Body of pancreas (tissue), 4 donors: Measurements from ENCODE around the gene ACTR5. TPM values are rescaled to one million over a fixed set of nuclear protein-coding genes. Genes with fewer than 3 reads are reported as not detected.

Experiments used
- ATAC-seq: fragments of 150-250 bp; one replicate; pipeline ENCODE4 v1.9.1; 2016
- DNase-seq, 4 donors: peaks; one replicate each; pipeline ENCODE4 v3.0.0-alpha.2; 2019
- H3K27ac ChIP-seq, 4 donors: fragments of 200-600 bp; sonication (generic); 1 replicate in 3 of 4; 2 replicates in 1 of 4; pipeline versions ENCODE4 v1.5.1 to v1.6.1; 2016 to 2019; ENCODE audit warnings: mild to moderate bottlenecking in 1 of 4, mixed read lengths in 1 of 4, moderate library complexity in 1 of 4
- H3K27me3 ChIP-seq, 2 donors: fragments of 200-600 bp; sonication (generic); one replicate each; pipeline ENCODE4 v1.6.0; 2016; ENCODE audit warnings: mild to moderate bottlenecking in 1 of 2
- H3K36me3 ChIP-seq, 2 donors: fragments of 200-600 bp; sonication (generic); replicated peaks in 1 of 2; 2 replicates each; pipeline ENCODE4 v1.5.1; 2016; ENCODE audit warnings: low read depth in 2 of 2; ENCODE audit not compliant: insufficient read depth in 1 of 2
- H3K4me1 ChIP-seq: fragments of 200-600 bp; sonication (generic); one replicate; pipeline ENCODE4 v1.6.0; 2016
- H3K4me3 ChIP-seq, 2 donors: fragments of 200-600 bp; sonication (generic); 1 replicate in 1 of 2; 2 replicates in 1 of 2; pipeline ENCODE4 v1.5.1; 2016 to 2019
- H3K9me3 ChIP-seq, 3 donors: fragments of 200-600 bp; sonication (generic); 1 replicate in 2 of 3; 2 replicates in 1 of 3; pipeline ENCODE4 v1.5.1; 2016
- POLR2A ChIP-seq, 3 donors: fragments of 450-650 bp; IDR thresholded peaks; one replicate each; pipeline ENCODE4 v1.6.1; 2016; ENCODE audit warnings: antibody characterized with exemption in 3 of 3, mild to moderate bottlenecking in 2 of 3
- WGBS, 2 donors: methylation state at CpG; one replicate each; pipeline ENCODE4 v1.1.5; 2017; 5-methylcytosine and 5-hydroxymethylcytosine counted together
- intact Hi-C: fragments of 100-400 bp; cut with DNase I; formaldehyde crosslinking; loops from one replicate; pipeline ENCODE4 v1.15.1; 2023
- total RNA-seq, 2 donors: library from RNA; depleted of rRNA; stranded (reverse); fragments of >200 nt; gene quantifications; one replicate each; pipeline ENCODE4 v1.1.0, GENCODE V29; 2016
- TF ChIP-seq, protein P1 (sequence below), 7 experiments: fragments of 450-650 bp in 4 of 7; fragments of 200-600 bp in 3 of 7; sonication (generic) in 3 of 7; IDR thresholded peaks; one replicate each; pipeline ENCODE4 v1.5.1; 2016 to 2019; ENCODE audit warnings: antibody characterized with exemption in 7 of 7

ACTR5 gene
- total RNA-seq, 2 donors from 2014 or later, result 4.9 to 7.9 TPM

DNA sequence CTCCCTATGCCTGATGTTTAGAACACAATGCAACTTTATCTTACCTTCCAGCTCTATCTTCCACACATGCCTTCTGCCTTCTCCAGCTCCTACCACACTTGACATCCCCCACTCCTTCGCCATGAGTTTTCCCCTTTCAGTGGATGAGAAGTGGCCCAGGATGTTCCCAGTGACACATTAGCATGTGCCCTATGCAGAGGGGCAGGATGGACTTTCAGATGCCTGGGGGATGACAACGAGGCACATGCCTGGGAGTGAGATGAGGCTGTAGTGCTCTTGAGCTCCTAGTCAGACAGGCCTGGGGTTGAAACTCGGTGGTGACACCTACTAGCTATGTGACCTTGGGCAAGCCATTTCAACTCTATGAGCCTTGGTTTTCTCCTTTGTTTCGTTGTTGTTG is 44.1 kb upstream of the ACTR5 start:
- Histone ChIP-seq H3K4me3 (no peak overlapping the region), H3K36me3 (no peaks in the 10 kb centered on the region), H3K27me3 (no peaks in the 10 kb centered on the region), H3K9me3 (no peaks in the 10 kb centered on the region), H3K27ac (no peak overlapping the region), H3K4me1 (no peaks in the 10 kb centered on the region)
- TF ChIP-seq, protein P1, sequence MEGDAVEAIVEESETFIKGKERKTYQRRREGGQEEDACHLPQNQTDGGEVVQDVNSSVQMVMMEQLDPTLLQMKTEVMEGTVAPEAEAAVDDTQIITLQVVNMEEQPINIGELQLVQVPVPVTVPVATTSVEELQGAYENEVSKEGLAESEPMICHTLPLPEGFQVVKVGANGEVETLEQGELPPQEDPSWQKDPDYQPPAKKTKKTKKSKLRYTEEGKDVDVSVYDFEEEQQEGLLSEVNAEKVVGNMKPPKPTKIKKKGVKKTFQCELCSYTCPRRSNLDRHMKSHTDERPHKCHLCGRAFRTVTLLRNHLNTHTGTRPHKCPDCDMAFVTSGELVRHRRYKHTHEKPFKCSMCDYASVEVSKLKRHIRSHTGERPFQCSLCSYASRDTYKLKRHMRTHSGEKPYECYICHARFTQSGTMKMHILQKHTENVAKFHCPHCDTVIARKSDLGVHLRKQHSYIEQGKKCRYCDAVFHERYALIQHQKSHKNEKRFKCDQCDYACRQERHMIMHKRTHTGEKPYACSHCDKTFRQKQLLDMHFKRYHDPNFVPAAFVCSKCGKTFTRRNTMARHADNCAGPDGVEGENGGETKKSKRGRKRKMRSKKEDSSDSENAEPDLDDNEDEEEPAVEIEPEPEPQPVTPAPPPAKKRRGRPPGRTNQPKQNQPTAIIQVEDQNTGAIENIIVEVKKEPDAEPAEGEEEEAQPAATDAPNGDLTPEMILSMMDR (IDR thresholded peaks at IDR 0.05), result no peak
- TF ChIP-seq POLR2A (IDR thresholded peaks at IDR 0.05), result no peak
- intact Hi-C loops, result no loop called here
- WGBS, 2 donors, result 29 to 44% methylated on average over 4 of the region's 4 CpGs
- DNase-seq (no peak), ATAC-seq (no peak)

DNA sequence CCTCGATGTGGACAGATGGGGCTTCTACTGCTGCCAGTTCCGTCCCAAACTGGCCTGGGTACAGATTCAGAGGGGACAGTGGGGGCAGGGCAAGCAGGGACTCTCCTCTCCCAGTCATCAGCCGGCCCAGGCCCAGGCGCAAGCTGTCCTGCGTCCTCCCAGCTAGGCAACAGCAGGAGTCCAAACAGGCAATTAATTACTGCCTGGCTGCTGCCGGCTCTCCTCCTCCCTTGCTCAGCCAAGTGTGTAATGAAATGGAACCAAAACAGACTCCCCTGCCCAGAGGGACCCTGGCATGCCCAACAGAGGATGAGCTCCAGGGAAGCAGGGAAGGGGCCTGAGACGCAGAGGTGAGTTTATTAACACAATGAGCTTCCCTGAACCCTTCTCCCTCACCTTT is 41.8 kb upstream of the ACTR5 start:
- DNase-seq, result no peak
- WGBS, 2 donors, result 21 to 44% methylated on average over 1 to 7 of the region's 7 CpGs
- no peaks in the 10 kb centered on the region for H3K36me3 ChIP-seq
- intact Hi-C loops, result no loop called here
- no peaks in the 10 kb centered on the region for H3K4me1 ChIP-seq
- H3K27ac ChIP-seq, result no peak overlapping the region
- H3K9me3 ChIP-seq, result no peaks in the 10 kb centered on the region
- no peak overlapping the region for H3K4me3 ChIP-seq
- no peak for ATAC-seq
- no peak for TF ChIP-seq POLR2A (IDR thresholded peaks at IDR 0.05)
- TF ChIP-seq, protein P1 (IDR thresholded peaks at IDR 0.05), result no peak
- no peaks in the 10 kb centered on the region for H3K27me3 ChIP-seq

DNA sequence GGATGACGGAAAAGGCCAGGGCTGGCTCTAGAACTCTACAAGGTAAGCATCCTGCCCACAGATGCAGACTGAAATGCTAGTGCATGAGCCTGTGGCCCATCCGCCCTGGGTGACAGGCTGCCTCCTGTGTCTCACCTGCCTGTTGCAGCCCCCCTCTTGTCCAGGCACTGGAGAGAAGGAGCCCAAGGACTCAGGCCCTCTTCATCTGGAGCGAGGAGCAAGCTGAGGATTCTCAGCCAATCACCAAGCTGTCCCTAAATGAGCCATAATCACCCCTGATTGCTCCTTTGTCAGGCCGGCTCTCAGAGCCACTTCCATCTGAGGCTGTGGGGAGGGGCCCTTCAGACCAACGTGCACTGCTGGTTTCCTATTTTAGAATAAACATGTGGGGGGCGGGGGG is 34.0 kb upstream of the ACTR5 start:
- Histone ChIP-seq H3K27ac (no peak overlapping the region), H3K36me3 (no peaks in the 10 kb centered on the region), H3K4me1 (no peaks in the 10 kb centered on the region), H3K9me3 (no peaks in the 10 kb centered on the region), H3K27me3 (no peaks in the 10 kb centered on the region), H3K4me3 (no peak overlapping the region)
- ATAC-seq (no peak), DNase-seq (no peak)
- 22 to 29% methylated on average over 3 to 6 of the region's 6 CpGs for WGBS, 2 donors
- TF ChIP-seq, protein P1 (IDR thresholded peaks at IDR 0.05), result no peak
- TF ChIP-seq POLR2A (IDR thresholded peaks at IDR 0.05), result no peak
- intact Hi-C loops, result no loop called here

DNA sequence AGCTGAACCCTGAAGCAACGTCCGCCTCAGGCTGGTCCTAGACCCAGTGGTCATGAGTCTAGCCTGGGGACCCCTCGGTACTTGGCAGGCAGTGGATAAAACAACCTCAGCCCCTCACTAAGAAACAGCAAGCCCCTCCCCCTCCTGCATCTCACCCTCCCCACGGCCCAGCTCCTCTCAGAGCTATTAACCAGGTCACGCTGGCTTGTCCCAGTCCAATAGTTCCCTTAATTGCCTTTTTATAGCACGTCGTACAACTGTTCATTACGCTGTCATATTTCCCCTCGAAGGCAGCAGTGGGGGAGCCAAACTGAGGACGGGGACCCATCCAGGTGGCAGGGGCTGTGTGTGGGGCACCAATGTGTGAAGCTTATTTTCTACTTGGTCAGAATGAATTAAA is 32.6 kb upstream of the ACTR5 start:
- TF ChIP-seq POLR2A (IDR thresholded peaks at IDR 0.05), result no peak
- TF ChIP-seq, protein P1 (IDR thresholded peaks at IDR 0.05), result no peak
- WGBS, 2 donors, result 21 to 31% methylated on average over 7 to 10 of the region's 10 CpGs
- Histone ChIP-seq H3K9me3 (no peaks in the 10 kb centered on the region), H3K36me3 (no peaks in the 10 kb centered on the region), H3K4me1 (no peaks in the 10 kb centered on the region), H3K27ac (no peak overlapping the region), H3K4me3 (no peak overlapping the region), H3K27me3 (no peaks in the 10 kb centered on the region)
- intact Hi-C loops, result no loop called here
- ATAC-seq, result no peak
- DNase-seq, result no peak

DNA sequence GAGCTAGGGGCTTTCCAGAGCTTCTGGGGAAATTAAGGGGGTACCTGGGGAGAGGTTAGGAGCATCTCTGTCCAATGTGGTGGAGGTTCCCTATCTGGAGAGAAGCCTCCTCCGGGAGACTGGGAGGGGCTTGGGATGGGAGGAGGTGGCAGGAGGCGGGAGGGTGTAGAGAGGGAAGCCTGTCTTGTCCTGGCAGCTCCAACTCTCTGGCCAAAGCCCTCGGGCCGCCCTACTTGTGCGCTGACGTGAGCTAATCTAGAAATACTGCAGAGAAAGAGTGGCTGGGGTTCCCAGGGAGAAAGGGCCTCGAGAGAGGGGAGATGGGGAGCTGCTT is 25.6 kb upstream of the ACTR5 start:
- DNase-seq (no peak), ATAC-seq (no peak)
- intact Hi-C loops, result no loop called here
- WGBS, 2 donors, result 0% methylated on average over 7 of the region's 7 CpGs
- Histone ChIP-seq H3K27me3 (peaks cover 0 to 46% of the 10 kb centered on the region in 2 donors), H3K4me1 (peaks cover 20% of the 10 kb centered on the region), H3K9me3 (no peaks in the 10 kb centered on the region), H3K27ac (no peak overlapping the region), H3K4me3 (no peak overlapping the region), H3K36me3 (no peaks in the 10 kb centered on the region)
- TF ChIP-seq, protein P1 (IDR thresholded peaks at IDR 0.05), result no peak
- no peak for TF ChIP-seq POLR2A (IDR thresholded peaks at IDR 0.05)
